Jurkat, Clone E6-1 (cell line): ENCODE measurements around the gene TMEM163.

Experiments used
- DNase-seq: peaks from one replicate; pipeline ENCODE4 v3.0.0-alpha.2; 2011; ENCODE audit warnings: low read depth, low spot score
- H3K4me3 ChIP-seq: 2 replicates; pipeline ENCODE4 v1.5.1; 2011; ENCODE audit warnings: mild to moderate bottlenecking, low read length, control low read depth, moderate library complexity

TMEM163 gene

GRCh38 chr2:134433979-134434378, 284.8 kb downstream of the TMEM163 start:
- no peak overlapping the region for H3K4me3 ChIP-seq
- no peak for DNase-seq

- no peak overlapping the region for H3K4me3 ChIP-seq
- no peak for DNase-seq
Observed at GRCh38 chr2:134433469-134433868, 285.3 kb downstream of the TMEM163 start.

- no peak overlapping the region for H3K4me3 ChIP-seq
- DNase-seq: no peak
Observed at GRCh38 chr2:134432435-134432883, 286.3 kb downstream of the TMEM163 start.

GRCh38 chr2:134431838-134432434, 286.9 kb downstream of the TMEM163 start:
- DNase-seq: no peak
- no peak overlapping the region for H3K4me3 ChIP-seq

- no peak for DNase-seq
- no peak overlapping the region for H3K4me3 ChIP-seq
Observed at GRCh38 chr2:134429886-134430285, 288.9 kb downstream of the TMEM163 start.

GRCh38 chr2:134426721-134427120, 292.1 kb downstream of the TMEM163 start:
- no peak for DNase-seq

GRCh38 chr2:134425724-134426496, 292.9 kb downstream of the TMEM163 start:
- no peak overlapping the region for H3K4me3 ChIP-seq
- no peak for DNase-seq

More at GRCh38 chr2:134426721-134427120, 292.1 kb downstream of the TMEM163 start:
- no peak overlapping the region for H3K4me3 ChIP-seq

GRCh38 chr2:134421556-134422328, 297.1 kb downstream of the TMEM163 start:
- no peak overlapping the region for H3K4me3 ChIP-seq
- no peak for DNase-seq

- DNase-seq: no peak
- H3K4me3 ChIP-seq: no peak overlapping the region
Observed at GRCh38 chr2:134420920-134421319, 297.9 kb downstream of the TMEM163 start.

- H3K4me3 ChIP-seq: no peak overlapping the region
- no peak for DNase-seq
Observed at GRCh38 chr2:134420259-134420658, 298.5 kb downstream of the TMEM163 start.

GRCh38 chr2:134417968-134418582, 300.7 kb downstream of the TMEM163 start:
- no peak overlapping the region for H3K4me3 ChIP-seq
- no peak for DNase-seq

- H3K4me3 ChIP-seq: no peak overlapping the region
- no peak for DNase-seq
Observed at GRCh38 chr2:134416637-134417036, 302.2 kb downstream of the TMEM163 start.

GRCh38 chr2:134416018-134416417, 302.8 kb downstream of the TMEM163 start:
- H3K4me3 ChIP-seq: no peak overlapping the region
- no peak for DNase-seq

- no peak for DNase-seq
- H3K4me3 ChIP-seq: no peak overlapping the region
Observed at GRCh38 chr2:134413912-134414311, 304.9 kb downstream of the TMEM163 start.

GRCh38 chr2:134413430-134413829, 305.4 kb downstream of the TMEM163 start:
- DNase-seq: no peak
- no peak overlapping the region for H3K4me3 ChIP-seq

- no peak for DNase-seq
- H3K4me3 ChIP-seq: no peak overlapping the region
Observed at GRCh38 chr2:134412639-134412999, 306.2 kb downstream of the TMEM163 start.

GRCh38 chr2:134411828-134412638, 306.8 kb downstream of the TMEM163 start:
- no peak overlapping the region for H3K4me3 ChIP-seq
- DNase-seq: peak; percentile 93

GRCh38 chr2:134411279-134411827, 307.4 kb downstream of the TMEM163 start:
- H3K4me3 ChIP-seq: no peak overlapping the region
- DNase-seq: peak; percentile 85

GRCh38 chr2:134410831-134411231, 308.0 kb downstream of the TMEM163 start:
- no peak for DNase-seq
- H3K4me3 ChIP-seq: no peak overlapping the region
